WTC11 (cell line): Measurements from ENCODE around the gene NTRK2. TPM values are rescaled to one million over a fixed set of nuclear protein-coding genes. Genes with fewer than 3 reads are reported as not detected.

Experiments used
- ATAC-seq: fragments of 200-7000 bp; cut with Tn5 transposase; 2 replicates; pipeline ENCODE4 v1.10.0; 2021; ENCODE audit warnings: mild to moderate bottlenecking, moderate library complexity
- CTCF ChIA-PET: fragments of 300-600 bp; sonication (Branson Sonifier 250); formaldehyde crosslinking; loops from one replicate; lab custom pipeline; 2021; ENCODE audit warnings: antibody characterized with exemption; lab: Charles Lee
- POLR2A ChIA-PET: fragments of 350-600 bp; sonication (Branson Sonifier 250); formaldehyde crosslinking; loops from one replicate; lab custom pipeline; 2021; ENCODE audit warnings: antibody characterized with exemption; lab: Charles Lee
- DNase-seq: peaks from one replicate; pipeline ENCODE4 v3.0.0; 2021; ENCODE audit warnings: low spot score
- H3K27ac Mint-ChIP-seq: 2 replicates; pipeline ENCODE4 v1.8.0; 2021; ENCODE audit warnings: mixed read lengths
- H3K27me3 Mint-ChIP-seq: 2 replicates; pipeline ENCODE4 v1.8.0; 2021; ENCODE audit warnings: low read depth, mild to moderate bottlenecking, moderate library complexity, mixed read lengths
- H3K36me3 Mint-ChIP-seq: 2 replicates; pipeline ENCODE4 v1.8.0; 2021; ENCODE audit warnings: mixed read lengths
- H3K4me1 Mint-ChIP-seq: 2 replicates; pipeline ENCODE4 v1.8.0; 2022; ENCODE audit warnings: mixed read lengths
- H3K4me3 Mint-ChIP-seq: 2 replicates; pipeline ENCODE4 v1.8.0; 2021; ENCODE audit warnings: mild to moderate bottlenecking, moderate library complexity, mixed read lengths
- H3K9me3 Mint-ChIP-seq: 2 replicates; pipeline ENCODE4 v1.8.0; 2021; ENCODE audit warnings: mixed read lengths
- AFF4 ChIP-seq: sonication (generic); formaldehyde crosslinking; IDR thresholded peaks from 2 replicates; pipeline ENCODE4 v1.8.1; 2023; ENCODE audit warnings: mild to moderate bottlenecking, missing genetic modification reagents, borderline replicate concordance
- ATF1 ChIP-seq: sonication (generic); formaldehyde crosslinking; IDR thresholded peaks from 2 replicates; pipeline ENCODE4 v1.8.1; 2023; ENCODE audit warnings: mild to moderate bottlenecking, moderate library complexity, missing genetic modification reagents
- CREB1 ChIP-seq: sonication (generic); formaldehyde crosslinking; IDR thresholded peaks from 2 replicates; pipeline ENCODE4 v1.8.0; 2023; ENCODE audit warnings: mild to moderate bottlenecking, missing genetic modification reagents
- E2F5 ChIP-seq: sonication (generic); formaldehyde crosslinking; IDR thresholded peaks from 2 replicates; pipeline ENCODE4 v1.8.1; 2022; ENCODE audit warnings: mild to moderate bottlenecking, moderate library complexity, missing genetic modification reagents
- FOXP1 ChIP-seq: sonication (generic); formaldehyde crosslinking; IDR thresholded peaks from 2 replicates; pipeline ENCODE4 v1.8.0; 2022; ENCODE audit warnings: missing genetic modification reagents, mild to moderate bottlenecking, moderate library complexity, borderline replicate concordance
- HMGA2 ChIP-seq: fragments of 250-450 bp; sonication (Bioruptor Pico); IDR thresholded peaks from 2 replicates; pipeline ENCODE4 v1.4.0; 2021; ENCODE audit warnings: mild to moderate bottlenecking, moderate library complexity
- KAT7 ChIP-seq: sonication (generic); formaldehyde crosslinking; IDR thresholded peaks from 2 replicates; pipeline ENCODE4 v1.8.1; 2023; ENCODE audit warnings: missing genetic modification reagents, mild to moderate bottlenecking, borderline replicate concordance
- NFE2L1 ChIP-seq: sonication (generic); formaldehyde crosslinking; IDR thresholded peaks from 2 replicates; pipeline ENCODE4 v1.8.1; 2023; ENCODE audit warnings: missing genetic modification reagents
- PREB ChIP-seq: sonication (generic); formaldehyde crosslinking; IDR thresholded peaks from 2 replicates; pipeline ENCODE4 v1.8.1; 2022; ENCODE audit warnings: mild to moderate bottlenecking, missing genetic modification reagents, moderate library complexity, borderline replicate concordance
- PRRX2 ChIP-seq: fragments of 250-450 bp; sonication (Bioruptor Pico); IDR thresholded peaks from 2 replicates; pipeline ENCODE4 v1.8.0; 2021; ENCODE audit warnings: mild to moderate bottlenecking
- SMAD3 ChIP-seq: sonication (generic); formaldehyde crosslinking; IDR thresholded peaks from 2 replicates; pipeline ENCODE4 v1.8.0; 2022; ENCODE audit warnings: missing genetic modification reagents, mild to moderate bottlenecking, borderline replicate concordance
- SOX15 ChIP-seq: fragments of 250-450 bp; sonication (Bioruptor Pico); IDR thresholded peaks from 2 replicates; pipeline ENCODE4 v1.9.0; 2021; ENCODE audit warnings: mild to moderate bottlenecking
- STAT6 ChIP-seq: sonication (generic); formaldehyde crosslinking; conservative IDR thresholded peaks from 2 replicates; pipeline ENCODE4 v1.8.1; 2023; ENCODE audit warnings: mild to moderate bottlenecking, low read depth, missing genetic modification reagents, moderate library complexity
- USF1 ChIP-seq: sonication (generic); formaldehyde crosslinking; IDR thresholded peaks from 2 replicates; pipeline ENCODE4 v1.8.0; 2022; ENCODE audit warnings: mild to moderate bottlenecking, missing genetic modification reagents
- ZNF121 ChIP-seq: sonication (generic); formaldehyde crosslinking; IDR thresholded peaks from 2 replicates; pipeline ENCODE4 v1.8.0; 2023; ENCODE audit warnings: missing genetic modification reagents
- ZNF281 ChIP-seq: sonication (generic); formaldehyde crosslinking; IDR thresholded peaks from 2 replicates; pipeline ENCODE4 v1.8.0; 2023; ENCODE audit warnings: mild to moderate bottlenecking, missing genetic modification reagents
- ZNF512 ChIP-seq: sonication (generic); formaldehyde crosslinking; IDR thresholded peaks from 2 replicates; pipeline ENCODE4 v1.8.1; 2022; ENCODE audit warnings: missing genetic modification reagents, borderline replicate concordance
- total RNA-seq: library from RNA; stranded (reverse); gene quantifications from 3 replicates; pipeline ENCODE4 v1.2.3, GENCODE V29; 2021

NTRK2 gene
- total RNA-seq, 1 experiment from 2014 or later, result 0.02 TPM

GRCh38 chr9:84916769-84917168, 247.2 kb downstream of the NTRK2 start (continued):
- no peak for TF ChIP-seq AFF4 (CRISPR knock-in tag)
- TF ChIP-seq E2F5, result no peak
- TF ChIP-seq, all 79 proteins: peak for 0

GRCh38 chr9:84917366-84918070, 248.0 kb downstream of the NTRK2 start:
- Mint-ChIP-seq H3K27me3 (no peaks in the 10 kb centered on the region), H3K27ac (no peak overlapping the region), H3K4me3 (no peak overlapping the region), H3K36me3 (no peaks in the 10 kb centered on the region), H3K9me3 (no peaks in the 10 kb centered on the region), H3K4me1 (no peaks in the 10 kb centered on the region)
- no peak for ATAC-seq
- ChIA-PET POLR2A (no interaction called here), CTCF (interaction anchor here (0.6 to 1.3 kb wide), 2 partner anchors 245 to 249 kb away, joined by 3 to 4 read pairs; no protein-coding TSS in a partner anchor)
- TF ChIP-seq HMGA2 (CRISPR knock-in tag) (no peak), CREB1 (CRISPR knock-in tag) (no peak), KAT7 (no peak), PREB (CRISPR knock-in tag) (no peak), ZNF281 (CRISPR knock-in tag) (no peak), FOXP1 (CRISPR knock-in tag) (no peak), USF1 (CRISPR knock-in tag) (no peak), SOX15 (CRISPR knock-in tag) (no peak)
- DNase-seq, result no peak

- no peaks in the 10 kb centered on the region for H3K4me1 Mint-ChIP-seq
- ATAC-seq (no peak), DNase-seq (no peak)
- POLR2A ChIA-PET, result no interaction called here
- no peaks in the 10 kb centered on the region for H3K9me3 Mint-ChIP-seq
- CTCF ChIA-PET, result no interaction called here
- no peaks in the 10 kb centered on the region; the same call in 1 of the 2 replicates for H3K27me3 Mint-ChIP-seq
- H3K4me3 Mint-ChIP-seq, result no peak overlapping the region
- H3K27ac Mint-ChIP-seq, result no peak overlapping the region
- TF ChIP-seq ATF1 (CRISPR knock-in tag) (no peak), STAT6 (CRISPR knock-in tag) (no peak), ZNF512 (CRISPR knock-in tag) (no peak), NFE2L1 (CRISPR knock-in tag) (no peak), PRRX2 (CRISPR knock-in tag) (no peak), SMAD3 (CRISPR knock-in tag) (no peak), ZNF121 (CRISPR knock-in tag) (no peak)
- H3K36me3 Mint-ChIP-seq, result no peaks in the 10 kb centered on the region
These were observed 249.9 kb downstream of the NTRK2 start for GRCh38 chr9:84919440-84919839.
